HG03432 (cell line): ENCODE results near the gene TYW1.
"Not testable (repeated sequence)": the region's sequence is repeated elsewhere in the genome, so short reads cannot be mapped to it uniquely, and the experiment has no call there.

Experiments used
- ATAC-seq: cut with Tn5 transposase; IDR thresholded peaks from one replicate; pipeline ENCODE4 v1.9.1; 2021; ENCODE audit warnings: mild to moderate bottlenecking, moderate library complexity; ENCODE audit not compliant: unreplicated experiment

The TYW1 gene

GRCh38 chr7:67185660-67186129 is 189.1 kb downstream of the TYW1 start:
- peak; percentile 98 for ATAC-seq

GRCh38 chr7:67189160-67189559 is 192.5 kb downstream of the TYW1 start:
- not testable (repeated sequence) for ATAC-seq

DNA sequence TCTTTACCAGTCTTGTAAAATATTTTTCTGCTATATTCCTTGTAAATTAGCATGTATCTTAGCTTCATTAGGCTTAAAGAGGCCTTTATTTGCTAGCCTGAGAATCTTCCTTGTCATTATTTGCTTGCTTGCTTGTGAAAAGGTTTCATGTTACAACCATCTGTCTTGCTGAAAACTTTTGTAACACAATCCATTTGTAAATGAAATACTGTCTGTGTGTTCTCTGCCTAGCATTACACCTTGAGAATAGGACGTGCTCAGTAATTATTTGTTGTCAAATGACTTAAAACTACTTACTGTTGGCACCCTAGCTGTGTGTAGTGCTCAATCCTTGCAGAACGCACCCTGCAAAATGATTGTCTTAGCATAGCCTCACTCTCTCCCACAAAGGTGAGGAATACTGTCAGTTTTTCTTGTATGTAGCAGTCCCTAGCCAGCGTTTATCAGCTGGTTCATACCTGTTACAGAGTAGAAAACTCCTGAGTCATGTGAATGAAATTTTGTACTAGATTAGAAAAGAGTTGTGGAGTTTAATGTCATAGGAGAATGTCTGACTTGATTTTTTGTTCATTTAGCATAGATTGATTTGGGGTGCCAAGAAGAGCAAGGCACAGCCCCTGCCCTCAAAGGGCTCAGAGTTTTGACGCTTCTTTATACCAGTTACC is 193.3 kb downstream of the TYW1 start:
- ATAC-seq, result not testable (repeated sequence)

DNA sequence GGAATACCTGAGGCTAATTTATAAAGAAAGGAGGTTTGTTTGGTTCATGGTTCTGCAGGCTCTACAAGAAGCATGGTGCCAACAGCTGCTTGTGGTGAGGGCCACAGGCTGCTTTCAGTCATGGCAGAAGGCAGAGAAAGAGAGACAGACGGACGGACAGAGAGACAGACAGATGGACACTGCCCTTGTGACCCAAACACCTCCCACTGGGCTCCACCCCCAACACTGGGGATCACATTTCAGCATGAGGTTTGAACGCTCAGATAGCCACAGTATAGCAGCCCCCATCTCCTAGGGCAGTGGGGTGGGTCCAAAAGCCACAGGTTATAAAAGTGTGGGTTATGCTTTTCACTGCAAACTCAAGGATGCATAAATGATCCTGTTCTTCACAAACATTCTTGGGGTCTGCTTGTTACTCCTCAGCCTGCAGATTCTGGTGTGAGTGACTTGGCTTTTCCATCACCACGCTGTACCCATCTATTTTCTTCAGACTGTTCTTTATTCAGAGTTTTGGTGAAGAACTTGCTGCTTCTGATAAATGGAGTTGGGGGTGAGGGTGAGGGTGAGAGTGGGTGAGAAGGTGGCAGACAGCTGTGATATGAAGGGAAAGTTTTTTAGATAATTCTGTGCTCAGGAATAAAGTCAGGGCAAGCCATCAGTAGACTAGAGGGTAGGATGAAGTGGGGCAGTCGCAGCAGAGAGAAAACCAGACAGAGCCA is 194.5 kb downstream of the TYW1 start:
- not testable (repeated sequence) for ATAC-seq

DNA sequence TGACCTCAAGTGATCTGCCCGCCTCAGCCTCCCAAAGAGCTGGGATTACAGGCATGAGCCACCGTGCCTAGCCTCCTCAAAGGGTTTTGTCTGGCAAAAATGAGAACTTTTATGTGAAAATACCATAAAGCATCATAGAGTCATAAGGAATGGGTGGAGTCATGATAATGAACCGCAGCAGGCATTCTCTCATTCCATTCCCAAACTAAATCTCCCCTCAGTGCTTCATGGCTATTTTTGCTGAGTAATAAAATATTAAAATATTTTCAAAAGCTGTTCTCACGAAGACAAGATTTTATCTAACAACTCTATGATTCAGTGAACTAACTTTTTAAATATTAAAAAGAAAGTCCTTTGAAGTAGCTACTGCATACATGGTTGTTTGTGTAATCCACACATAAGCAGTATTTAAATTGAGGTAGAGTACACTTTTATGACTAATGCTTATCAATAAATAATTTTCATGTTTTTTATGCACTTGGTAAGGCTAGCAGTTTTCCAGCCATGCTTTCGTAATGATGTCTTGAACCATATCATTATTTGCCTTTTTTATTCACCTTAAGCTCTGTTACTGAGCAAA is 195.6 kb downstream of the TYW1 start:
- ATAC-seq, result not testable (repeated sequence)

- ATAC-seq, result not testable (repeated sequence)
These were observed 196.4 kb downstream of the TYW1 start for GRCh38 chr7:67192889-67193613.

DNA sequence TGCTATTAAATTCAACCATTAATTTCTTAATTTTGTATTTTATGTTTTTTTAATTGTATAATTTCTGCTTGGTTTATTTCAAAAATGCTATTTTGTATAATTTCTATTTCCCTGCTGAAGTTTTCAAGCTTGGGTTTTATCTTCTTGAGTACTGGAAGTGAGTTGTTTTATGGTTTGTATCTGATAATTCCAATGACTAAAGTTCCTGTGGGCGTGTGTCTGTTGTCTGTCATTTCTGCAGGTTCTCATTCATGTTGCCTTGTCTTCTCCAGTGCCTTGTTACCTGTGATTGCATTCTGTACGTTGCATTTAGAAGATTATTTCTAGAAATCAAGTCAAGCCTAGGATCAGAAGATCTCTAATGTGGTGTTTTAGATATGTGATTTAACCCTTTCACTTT is 199.5 kb downstream of the TYW1 start:
- ATAC-seq, result not testable (repeated sequence)

DNA sequence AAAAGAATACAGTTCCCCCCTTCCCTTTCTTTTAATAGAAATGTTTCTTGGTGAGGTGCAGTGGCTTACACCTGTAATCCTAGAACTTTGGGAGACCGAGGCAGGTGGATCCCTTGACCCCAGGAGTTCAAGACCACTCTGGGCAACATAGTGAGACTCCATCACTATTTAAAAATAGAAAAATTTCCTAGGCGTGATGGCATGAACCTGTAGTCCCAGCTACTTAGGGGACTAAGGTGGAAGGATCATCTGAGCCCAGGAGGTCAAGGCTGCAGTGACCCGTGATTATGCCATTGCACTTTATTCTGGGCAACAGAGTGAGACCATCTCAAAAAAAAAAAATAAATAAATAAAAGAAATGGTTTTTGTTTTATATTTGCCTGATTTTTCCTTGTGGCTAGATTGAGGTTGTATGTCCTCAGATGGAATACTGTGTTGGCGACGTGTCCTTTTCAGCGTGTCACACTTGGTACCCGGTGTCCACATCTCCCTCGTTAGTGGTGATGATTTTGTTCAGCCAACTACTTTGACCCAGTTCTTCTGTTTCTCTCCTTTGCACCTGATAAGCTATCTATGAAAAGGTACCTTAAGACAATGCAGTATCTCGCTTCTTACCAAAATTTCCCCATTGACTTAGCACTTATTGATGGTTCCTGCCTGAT is 202.4 kb downstream of the TYW1 start:
- ATAC-seq, result not testable (repeated sequence)

- not testable (repeated sequence) for ATAC-seq
These were observed 209.1 kb downstream of the TYW1 start for GRCh38 chr7:67205772-67206171.

GRCh38 chr7:67206452-67206851 is 209.8 kb downstream of the TYW1 start:
- ATAC-seq, result no peak

- ATAC-seq, result not testable (repeated sequence)
These were observed 212.0 kb downstream of the TYW1 start for GRCh38 chr7:67208656-67209055.

- ATAC-seq, result no peak
These were observed 212.6 kb downstream of the TYW1 start for GRCh38 chr7:67209256-67209655.

DNA sequence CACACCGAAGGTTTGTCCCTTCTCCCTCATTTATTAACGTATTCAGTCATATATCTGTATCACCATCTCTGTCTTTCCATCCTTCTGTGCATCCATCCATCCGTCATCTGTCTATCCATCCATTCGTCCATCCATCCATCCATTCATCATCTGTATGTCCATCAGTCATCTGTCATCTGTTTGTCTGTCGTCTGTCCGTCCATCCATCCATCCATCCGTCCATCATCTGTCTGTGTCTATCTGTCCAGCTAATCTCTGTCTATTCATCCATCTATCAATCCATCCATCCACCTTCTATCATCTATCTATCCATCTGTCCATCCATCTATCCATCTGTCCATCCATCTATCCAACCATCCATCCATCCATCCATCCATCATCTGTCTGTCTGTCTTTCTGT is 213.9 kb downstream of the TYW1 start:
- ATAC-seq, result no peak

- ATAC-seq, result not testable (repeated sequence)
These were observed 215.2 kb downstream of the TYW1 start for GRCh38 chr7:67211650-67212330.

GRCh38 chr7:67213038-67213437 is 216.4 kb downstream of the TYW1 start:
- not testable (repeated sequence) for ATAC-seq

GRCh38 chr7:67223551-67223950 is 226.9 kb downstream of the TYW1 start:
- not testable (repeated sequence) for ATAC-seq

GRCh38 chr7:67226340-67226907 is 229.8 kb downstream of the TYW1 start:
- not testable (repeated sequence) for ATAC-seq

GRCh38 chr7:67226967-67227366 is 230.3 kb downstream of the TYW1 start:
- ATAC-seq, result not testable (repeated sequence)

GRCh38 chr7:67229018-67229417 is 232.4 kb downstream of the TYW1 start:
- not testable (repeated sequence) for ATAC-seq

DNA sequence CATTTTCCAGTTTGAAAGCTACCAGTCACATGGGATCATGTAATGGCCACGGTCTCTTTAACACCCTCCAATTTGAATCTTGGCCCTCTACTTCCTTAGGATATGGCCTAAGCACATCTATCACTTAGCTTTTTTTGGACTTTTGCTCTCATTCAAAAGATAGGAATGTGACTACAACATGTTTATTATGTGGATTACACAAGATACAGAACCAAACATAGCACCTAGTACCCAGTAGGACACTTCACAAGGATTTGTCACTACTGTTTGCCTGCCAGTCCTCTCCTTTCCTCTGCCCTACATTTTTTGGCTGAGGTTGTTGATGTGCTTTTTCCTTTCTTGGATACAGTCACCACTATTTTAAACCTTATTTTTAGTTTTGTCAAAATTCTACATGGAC is 233.4 kb downstream of the TYW1 start:
- ATAC-seq, result not testable (repeated sequence)
